ENCODE measurements around the gene VPS72. TPM values are rescaled to one million over a fixed set of nuclear protein-coding genes. Genes with fewer than 3 reads are reported as not detected.

The VPS72 gene
- polyA plus RNA-seq, 1 of the 3 experiments (the other 2 are of a cell fraction), result 80.2 TPM

GRCh38 chr1:151184211-151184610 lies 5.8 kb downstream of the VPS72 start (continued):
- TF ChIP-seq RFX5 (IDR thresholded peaks at IDR 0.05; ENCODE audit: low read length), result no peak
- no peak for TF ChIP-seq POLR2AphosphoS5 (IDR thresholded peaks at IDR 0.05; ENCODE audit: low read depth, low read length)
- TF ChIP-seq GABPA (IDR thresholded peaks at IDR 0.05; ENCODE audit: low read depth), result no peak
- no peak for TF ChIP-seq FOXM1 (IDR thresholded peaks at IDR 0.05; ENCODE audit: low read depth)

- ChIA-PET CTCF (interaction anchor here (1.0 to 3.1 kb wide), 7 partner anchors 9 to 76 kb away, joined by 3 to 21 read pairs (median 4); partner anchors contain the start of genes LYSMD1, SCNM1 and VPS72), POLR2A (interaction anchor here (1.4 kb wide), 1 partner anchor 13 kb away, joined by 8 read pairs; the partner anchor contains the start of gene VPS72)
- H3K79me2 ChIP-seq (ENCODE audit: insufficient read depth), result no peaks in the 10 kb centered on the region
- 93% methylated on average over 16 of the region's 17 CpGs for WGBS (ENCODE audit: low lambda C conversion rate)
- peaks cover 13% of the 10 kb centered on the region for H3F3A ChIP-seq (replicated peaks; ENCODE audit: insufficient read depth)
- no peaks in the 10 kb centered on the region for H3K4me1 ChIP-seq (ENCODE audit: control insufficient read depth in 1 of 2, insufficient read depth in 2 of 2, low read depth in 1 of 2, low read length in 1 of 2)
- H3K27ac ChIP-seq (ENCODE audit: low read depth in 2 of 2, low read length in 1 of 2), result no peak overlapping the region
- no peaks in the 10 kb centered on the region for H3K9me2 ChIP-seq
- H3K9me3 ChIP-seq, result no peaks in the 10 kb centered on the region
- no peak overlapping the region for H3K4me2 ChIP-seq
- no peaks in the 10 kb centered on the region for H3K27me3 ChIP-seq (ENCODE audit: insufficient read depth)
- H3K36me3 ChIP-seq (replicated peaks in 1 of 2; ENCODE audit: control insufficient read depth in 1 of 2, insufficient read depth in 2 of 2, low read length in 1 of 2), result peaks cover 26 to 46% of the 10 kb centered on the region in 2 experiments
- no peak overlapping the region for H3K9ac ChIP-seq
- TF ChIP-seq NFIC (IDR thresholded peaks at IDR 0.05; ENCODE audit: borderline replicate concordance) (no peak), RXRA (IDR thresholded peaks at IDR 0.05; ENCODE audit: borderline replicate concordance, low read depth) (no peak), REST (IDR thresholded peaks at IDR 0.05; ENCODE audit: low read depth, low read length) (no peak), EZH2phosphoT487 (IDR thresholded peaks at IDR 0.05; ENCODE audit: borderline replicate concordance, low read depth) (no peak), TAF1 (IDR thresholded peaks at IDR 0.05; ENCODE audit: borderline replicate concordance, low read depth, low read length) (no peak), TEAD4 (IDR thresholded peaks at IDR 0.05; ENCODE audit: borderline replicate concordance, insufficient read depth) (no peak), RAD21 (IDR thresholded peaks at IDR 0.05; ENCODE audit: low read length) (no peak), POLR2AphosphoS5 (IDR thresholded peaks at IDR 0.05; ENCODE audit: low read depth, low read length) (no peak), FOXM1 (IDR thresholded peaks at IDR 0.05; ENCODE audit: low read depth) (no peak), GATA2 (CRISPR knock-in tag; IDR thresholded peaks at IDR 0.05) (no peak), JUND (IDR thresholded peaks at IDR 0.05) (no peak), CTCF (IDR thresholded peaks at IDR 0.05) (no peak), NRF1 (IDR thresholded peaks at IDR 0.05; ENCODE audit: low read depth, low read length) (no peak), MXI1 (IDR thresholded peaks at IDR 0.05; ENCODE audit: low read depth, low read length) (no peak), USF2 (IDR thresholded peaks at IDR 0.05; ENCODE audit: borderline replicate concordance, low read depth, low read length) (no peak), FOSL2 (IDR thresholded peaks at IDR 0.05; ENCODE audit: borderline replicate concordance, low read depth) (no peak), SIN3A (IDR thresholded peaks at IDR 0.05; ENCODE audit: borderline replicate concordance, low read depth, low read length) (no peak), MEF2A (IDR thresholded peaks at IDR 0.05; ENCODE audit: borderline replicate concordance, low read depth) (no peak), RFX5 (IDR thresholded peaks at IDR 0.05; ENCODE audit: low read length) (no peak)
- H2AFZ ChIP-seq (ENCODE audit: low read depth), result no peak overlapping the region
- no peak overlapping the region for H3K4me3 ChIP-seq (ENCODE audit: low read depth in 2 of 2, low read length in 1 of 2)
- no peaks in the 10 kb centered on the region for H4K20me1 ChIP-seq (ENCODE audit: insufficient read depth)
- no peak for DNase-seq
Observed at GRCh38 chr1:151176514-151177045, 13.4 kb downstream of the VPS72 start.

All from SK-N-SH (cell line).